ENCODE data around the gene RMDN3. TPM values are rescaled to one million over a fixed set of nuclear protein-coding genes. Genes with fewer than 3 reads are reported as not detected.

The RMDN3 gene
- total and polyA plus RNA-seq, 4 donors, result 27.5 to 33.8 (median 30.2) TPM

GRCh38 chr15:40776537-40777141, 21.6 kb upstream of the RMDN3 start (continued):
- peak in 1 of 2 donors; percentile 29 for TF ChIP-seq HNF4A (conservative IDR thresholded peaks at IDR 0.05)
- no peak for TF ChIP-seq ZBTB33 (IDR thresholded peaks at IDR 0.05)
- peak in 1 of 2 donors; percentile 8 for TF ChIP-seq GABPA (IDR thresholded peaks at IDR 0.05 in 1 of 2, conservative IDR thresholded peaks at IDR 0.05 in 1 of 2)
- peak; percentile 12 for TF ChIP-seq SP1 (IDR thresholded peaks at IDR 0.05)
- peak; percentile 80 for TF ChIP-seq MAX (IDR thresholded peaks at IDR 0.05)
- no peak for TF ChIP-seq HNF4G (IDR thresholded peaks at IDR 0.05)
- TF ChIP-seq YY1 (IDR thresholded peaks at IDR 0.05), result peak; percentile 39
- no peak for TF ChIP-seq EGR1 (IDR thresholded peaks at IDR 0.05; ENCODE audit: low read depth in 2 of 2)
- peak; percentile 25 to 29 for TF ChIP-seq RAD21 (IDR thresholded peaks at IDR 0.05)
- TF ChIP-seq FOXA2 (IDR thresholded peaks at IDR 0.05), result no peak

- WGBS, result 69% methylated on average over 14 of the region's 14 CpGs
These were observed 20.9 kb upstream of the RMDN3 start for GRCh38 chr15:40775740-40776536.

More at GRCh38 chr15:40775740-40776536, 20.9 kb upstream of the RMDN3 start:
- no peaks in the 10 kb centered on the region for H3K27me3 ChIP-seq (ENCODE audit: control insufficient read depth in 4 of 4, insufficient read depth in 4 of 4, low read length in 3 of 4)
- H3K4me1 ChIP-seq (ENCODE audit: control insufficient read depth in 4 of 4, insufficient read depth in 4 of 4, low read length in 3 of 4), result peaks cover 3 to 34% (median 27%) of the 10 kb centered on the region in 4 donors
- H3K9me3 ChIP-seq (ENCODE audit: control insufficient read depth in 4 of 4, low read length in 3 of 4), result no peaks in the 10 kb centered on the region
- no peak overlapping the region for H3K9ac ChIP-seq (ENCODE audit: low read depth in 1 of 2, low read length in 2 of 2)
- no peak for DNase-seq (ENCODE audit: low spot score)
- TF ChIP-seq HNF4G (IDR thresholded peaks at IDR 0.05), result no peak
- TF ChIP-seq JUND (IDR thresholded peaks at IDR 0.05), result no peak
- peak in 1 of 2 donors; percentile 12 for TF ChIP-seq RXRA (IDR thresholded peaks at IDR 0.05)
- TF ChIP-seq MAX (IDR thresholded peaks at IDR 0.05), result no peak
- TF ChIP-seq FOXA2 (IDR thresholded peaks at IDR 0.05), result no peak
- TF ChIP-seq, protein P1, sequence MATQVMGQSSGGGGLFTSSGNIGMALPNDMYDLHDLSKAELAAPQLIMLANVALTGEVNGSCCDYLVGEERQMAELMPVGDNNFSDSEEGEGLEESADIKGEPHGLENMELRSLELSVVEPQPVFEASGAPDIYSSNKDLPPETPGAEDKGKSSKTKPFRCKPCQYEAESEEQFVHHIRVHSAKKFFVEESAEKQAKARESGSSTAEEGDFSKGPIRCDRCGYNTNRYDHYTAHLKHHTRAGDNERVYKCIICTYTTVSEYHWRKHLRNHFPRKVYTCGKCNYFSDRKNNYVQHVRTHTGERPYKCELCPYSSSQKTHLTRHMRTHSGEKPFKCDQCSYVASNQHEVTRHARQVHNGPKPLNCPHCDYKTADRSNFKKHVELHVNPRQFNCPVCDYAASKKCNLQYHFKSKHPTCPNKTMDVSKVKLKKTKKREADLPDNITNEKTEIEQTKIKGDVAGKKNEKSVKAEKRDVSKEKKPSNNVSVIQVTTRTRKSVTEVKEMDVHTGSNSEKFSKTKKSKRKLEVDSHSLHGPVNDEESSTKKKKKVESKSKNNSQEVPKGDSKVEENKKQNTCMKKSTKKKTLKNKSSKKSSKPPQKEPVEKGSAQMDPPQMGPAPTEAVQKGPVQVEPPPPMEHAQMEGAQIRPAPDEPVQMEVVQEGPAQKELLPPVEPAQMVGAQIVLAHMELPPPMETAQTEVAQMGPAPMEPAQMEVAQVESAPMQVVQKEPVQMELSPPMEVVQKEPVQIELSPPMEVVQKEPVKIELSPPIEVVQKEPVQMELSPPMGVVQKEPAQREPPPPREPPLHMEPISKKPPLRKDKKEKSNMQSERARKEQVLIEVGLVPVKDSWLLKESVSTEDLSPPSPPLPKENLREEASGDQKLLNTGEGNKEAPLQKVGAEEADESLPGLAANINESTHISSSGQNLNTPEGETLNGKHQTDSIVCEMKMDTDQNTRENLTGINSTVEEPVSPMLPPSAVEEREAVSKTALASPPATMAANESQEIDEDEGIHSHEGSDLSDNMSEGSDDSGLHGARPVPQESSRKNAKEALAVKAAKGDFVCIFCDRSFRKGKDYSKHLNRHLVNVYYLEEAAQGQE (IDR thresholded peaks at IDR 0.05), result peak; percentile 63
- no peak for TF ChIP-seq FOXA1 (IDR thresholded peaks at IDR 0.05)
- TF ChIP-seq SP1 (IDR thresholded peaks at IDR 0.05), result peak; percentile 11
- no peak for TF ChIP-seq ATF3 (IDR thresholded peaks at IDR 0.05)
- peaks cover 4 to 33% (median 22%) of the 10 kb centered on the region in 4 donors for H3K36me3 ChIP-seq (ENCODE audit: control insufficient read depth in 4 of 4, insufficient read depth in 3 of 4, low read depth in 1 of 4, low read length in 3 of 4)
- peak overlapping the region in 2 of 3 donors; percentile 1 to 2 for H3K4me3 ChIP-seq (ENCODE audit: low read depth in 1 of 3, low read length in 3 of 3)
- H3K27ac ChIP-seq (ENCODE audit: low read depth in 1 of 2, low read length in 2 of 2), result peak overlapping the region; percentile 71 to 83
